HG02763 (cell line): ENCODE results near the gene VILL.
"Not testable (repeated sequence)": the region's sequence is repeated elsewhere in the genome, so short reads cannot be mapped to it uniquely, and the experiment has no call there.

Source experiments
- ATAC-seq: cut with Tn5 transposase; IDR thresholded peaks from one replicate; pipeline ENCODE4 v1.9.1; 2021; ENCODE audit warnings: mild to moderate bottlenecking, moderate library complexity; ENCODE audit not compliant: unreplicated experiment

Gene VILL

GRCh38 chr3:38031022-38031994, 40.7 kb downstream of the VILL start:
- ATAC-seq: no peak

DNA sequence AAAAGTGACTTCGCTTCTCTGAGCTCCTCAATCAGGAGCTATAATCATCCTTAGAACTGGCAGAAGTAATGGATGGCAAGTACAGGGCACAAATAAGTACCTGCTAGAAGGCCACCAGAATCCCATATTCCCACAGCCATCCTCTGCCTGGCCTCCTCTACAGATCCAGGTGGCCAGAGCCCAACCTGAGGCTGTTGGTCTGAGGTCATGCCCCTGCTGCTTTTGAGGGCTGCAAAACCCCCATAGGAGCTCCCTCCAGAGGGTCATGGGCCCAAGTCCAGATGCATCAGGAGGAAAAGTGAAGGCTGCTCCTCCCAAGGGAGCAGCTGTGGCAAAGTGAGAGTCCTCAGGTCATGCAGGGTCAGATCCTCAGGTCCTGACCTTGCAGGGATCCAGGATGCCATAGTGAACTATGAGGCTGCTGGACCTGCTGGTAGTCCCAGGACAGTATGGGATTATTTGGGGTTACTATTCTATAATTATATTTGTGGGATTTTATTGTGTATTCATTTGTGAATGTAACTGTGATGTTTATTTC, 41.8 kb downstream of the VILL start:
- no peak for ATAC-seq

- ATAC-seq: not testable (repeated sequence)
Measured at GRCh38 chr3:38033586-38033985, 43.0 kb downstream of the VILL start.

GRCh38 chr3:38034335-38034734, 43.7 kb downstream of the VILL start:
- not testable (repeated sequence) for ATAC-seq

DNA sequence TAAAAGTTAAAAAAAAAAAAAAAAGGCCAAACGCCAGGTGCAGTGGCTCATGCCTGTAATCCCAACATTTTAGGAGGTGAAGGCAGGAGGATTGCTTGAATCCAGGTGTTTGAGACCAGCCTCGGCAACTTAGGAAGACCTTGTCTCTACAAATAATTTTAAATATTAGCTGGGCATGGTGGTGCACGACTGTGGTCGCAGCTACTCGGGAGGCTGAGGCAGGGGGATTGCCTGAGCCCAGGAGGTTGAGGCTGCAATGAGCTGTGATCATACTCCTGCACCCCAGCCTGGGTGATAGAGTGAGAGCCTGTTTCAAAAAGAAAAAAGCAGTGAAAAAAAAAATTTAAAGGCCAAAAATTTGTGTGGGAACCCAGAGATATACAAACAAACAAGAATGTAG, 45.7 kb downstream of the VILL start:
- ATAC-seq: no peak

DNA sequence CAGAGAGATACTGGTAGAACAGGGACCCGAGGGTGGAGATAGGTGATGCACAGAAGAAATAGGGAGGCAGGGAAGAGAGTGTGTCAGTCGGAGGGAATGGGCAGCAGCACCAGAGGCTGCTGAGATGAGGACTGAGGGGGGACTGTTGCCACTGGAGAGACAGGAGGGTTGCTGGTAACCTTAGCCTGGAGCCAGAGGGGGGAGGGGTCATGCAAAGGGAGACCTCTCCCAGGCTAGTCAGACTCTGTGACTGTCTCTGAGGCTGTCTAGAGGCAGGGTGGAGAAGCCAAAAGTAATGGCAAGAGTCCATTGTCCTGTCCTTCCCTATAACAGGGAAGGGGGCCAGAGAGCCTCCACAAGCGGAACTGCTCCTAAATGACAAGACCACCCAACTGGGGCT, 46.3 kb downstream of the VILL start:
- ATAC-seq: no peak

DNA sequence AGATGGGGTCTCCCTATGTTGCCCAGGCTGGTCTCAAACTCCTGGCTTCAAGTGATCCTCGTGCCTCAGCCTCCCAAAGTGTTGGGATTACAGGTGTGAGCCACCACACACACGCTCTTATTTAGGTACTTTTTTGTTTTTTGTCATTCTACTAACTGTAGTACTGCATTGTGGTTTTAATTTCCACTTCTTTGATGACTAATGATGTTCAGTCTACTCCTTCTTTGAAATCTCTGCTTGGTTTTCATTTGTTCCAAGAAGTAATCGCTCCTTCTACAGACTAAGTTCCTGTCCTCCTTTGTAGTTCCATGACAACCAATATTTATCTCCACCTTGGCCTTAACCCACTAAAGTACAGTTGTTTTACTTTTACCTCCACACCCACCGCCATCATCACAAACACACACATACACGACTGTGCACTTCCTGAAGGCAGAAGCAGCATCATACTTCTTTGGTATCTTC, 47.9 kb downstream of the VILL start:
- ATAC-seq: no peak

- peak; percentile 71 for ATAC-seq
Measured at GRCh38 chr3:38039101-38039898, 48.7 kb downstream of the VILL start, which contains the start of gene DLEC1. TSS of gene DLEC1 (plus strand) at chr3:38039208. CDS start at chr3:38039226, 18 bp downstream.

- peak; percentile 35 for ATAC-seq
Measured at GRCh38 chr3:38039899-38040261, 49.3 kb downstream of the VILL start.

GRCh38 chr3:38040401-38040800, 49.8 kb downstream of the VILL start:
- no peak for ATAC-seq

DNA sequence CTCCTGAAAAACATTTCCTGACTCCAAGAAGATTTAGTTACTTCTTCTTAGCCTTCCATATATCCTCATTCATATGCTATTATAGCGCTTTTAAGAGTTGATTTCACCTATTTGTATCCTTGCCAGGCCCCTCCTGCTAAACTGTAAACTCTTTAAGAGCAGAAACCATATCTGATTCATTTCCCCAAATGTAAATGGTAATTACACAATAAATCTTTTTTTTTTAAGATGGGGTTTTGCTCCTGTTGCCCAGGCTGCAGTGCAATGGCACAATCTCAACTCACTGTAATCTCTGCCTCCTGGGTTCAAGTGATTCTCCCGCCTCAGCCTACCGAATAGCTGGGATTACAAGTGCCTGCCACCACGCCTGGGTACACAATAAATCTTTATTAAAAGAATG, 52.9 kb downstream of the VILL start:
- ATAC-seq: no peak

- ATAC-seq: no peak
Measured at GRCh38 chr3:38046027-38046426, 55.4 kb downstream of the VILL start.

DNA sequence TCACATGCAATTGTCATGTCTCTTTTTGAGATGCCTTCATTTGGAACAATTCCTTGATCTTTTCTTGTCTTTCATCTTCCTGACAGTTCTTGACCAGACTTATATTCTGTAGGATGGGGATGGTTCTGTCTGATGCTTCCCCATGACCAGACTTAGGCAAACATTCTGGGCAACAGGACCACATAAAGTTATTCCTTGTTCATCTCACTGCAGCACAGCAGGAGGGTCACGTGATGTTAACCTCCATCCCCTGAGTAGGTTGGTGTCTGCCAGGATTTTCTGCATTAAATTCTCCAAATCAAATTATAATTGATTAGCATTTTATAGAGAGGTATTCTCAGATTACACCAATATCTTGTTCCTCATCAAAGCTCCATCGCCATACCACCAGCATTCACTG, 56.2 kb downstream of the VILL start:
- ATAC-seq: no peak

GRCh38 chr3:38047896-38048295, 57.3 kb downstream of the VILL start:
- ATAC-seq: no peak

DNA sequence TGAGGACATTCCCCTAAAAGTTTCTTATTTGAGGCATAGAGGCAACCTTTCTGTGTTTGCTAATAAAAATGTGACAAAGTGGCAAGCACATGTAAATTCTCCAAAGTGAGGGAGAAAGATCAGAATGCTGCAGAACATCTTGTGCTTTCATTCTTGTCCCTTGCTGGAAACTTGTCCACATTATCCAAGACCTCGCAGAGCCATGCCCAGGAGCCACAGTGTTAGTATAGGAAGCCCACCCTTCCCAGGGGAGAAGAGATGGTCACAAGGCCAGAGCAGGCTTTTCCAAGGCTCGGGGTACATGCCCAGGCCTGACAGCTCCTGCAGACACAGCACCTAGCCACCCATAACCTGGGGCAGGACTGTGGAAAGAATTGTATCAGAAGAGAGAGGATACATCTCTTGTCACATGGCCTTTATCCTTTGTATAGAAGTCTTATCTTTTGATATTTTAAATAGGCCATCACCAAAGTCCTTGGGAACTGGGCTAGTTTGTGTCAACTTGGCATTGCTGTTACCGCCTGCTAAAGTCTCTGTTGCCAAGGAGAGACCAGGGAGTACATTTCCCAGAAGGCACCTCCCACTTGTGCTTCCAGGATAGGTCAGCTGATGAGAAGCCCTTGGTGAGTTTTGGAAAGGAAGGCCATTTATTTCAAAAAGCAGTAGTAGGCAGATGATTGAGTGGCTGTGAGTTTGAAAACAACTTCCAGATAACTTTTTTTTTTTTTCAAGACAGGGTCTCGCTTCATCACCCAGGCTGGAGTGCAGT, 59.0 kb downstream of the VILL start:
- ATAC-seq: no peak

DNA sequence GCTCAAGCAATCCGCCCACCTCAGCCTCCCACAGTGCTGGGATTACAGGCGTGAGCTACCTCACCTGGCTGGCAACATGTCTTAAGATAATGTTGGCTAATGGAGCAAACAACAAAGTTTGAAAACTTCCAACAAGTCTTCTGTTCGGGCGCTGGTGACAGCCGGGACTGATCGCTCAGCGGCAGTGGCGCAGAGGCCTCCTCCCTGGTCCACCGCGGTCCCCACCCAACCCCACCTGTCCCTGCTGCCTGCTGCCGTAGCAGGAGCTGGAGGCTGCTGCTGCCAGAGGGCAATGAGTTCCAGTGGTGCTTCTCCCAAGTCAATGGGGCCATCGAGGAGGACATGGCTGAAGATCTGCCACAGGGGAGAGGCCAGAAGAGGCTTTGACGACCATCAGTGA, 60.5 kb downstream of the VILL start:
- no peak for ATAC-seq

GRCh38 chr3:38053286-38053685, 62.7 kb downstream of the VILL start:
- not testable (repeated sequence) for ATAC-seq

- ATAC-seq: not testable (repeated sequence)
Measured at GRCh38 chr3:38053813-38054498, 63.4 kb downstream of the VILL start.

DNA sequence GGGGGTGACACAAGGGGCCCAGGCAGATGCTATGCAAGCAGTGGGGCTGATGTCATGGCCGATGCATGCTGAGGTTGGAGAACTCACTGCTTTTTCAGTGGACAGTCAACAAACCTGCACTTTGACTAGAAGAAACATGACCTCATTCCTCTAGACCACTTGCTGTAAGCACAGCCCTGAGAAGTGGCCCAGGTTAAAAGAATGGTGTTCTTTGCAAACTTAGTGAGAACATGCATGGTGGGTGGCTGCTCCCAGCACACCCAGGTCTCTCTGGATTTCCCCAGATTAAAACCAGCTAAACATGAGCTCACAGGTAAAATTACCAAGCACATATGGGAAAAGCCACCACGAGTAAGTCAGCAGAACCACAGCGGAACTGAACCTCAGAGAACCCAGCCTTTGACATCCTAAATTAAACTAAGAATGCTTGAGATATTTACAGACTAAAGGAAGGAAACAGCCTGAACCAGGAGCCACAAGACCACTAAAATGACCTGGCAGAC, 64.0 kb downstream of the VILL start:
- ATAC-seq: no peak
